H1 (cell line): Measurements from ENCODE around the gene UGT1A1. TPM values are rescaled to one million over a fixed set of nuclear protein-coding genes. Genes with fewer than 3 reads are reported as not detected.

ENCODE experiments used
- CTCF ChIA-PET: fragments of 300-600 bp; sonication (Branson Sonifier 250); formaldehyde crosslinking; loops from one replicate; lab custom pipeline; 2021; ENCODE audit not compliant: partially characterized antibody; lab: Charles Lee
- POLR2A ChIA-PET: fragments of 300-600 bp; sonication (Branson Sonifier 250); formaldehyde crosslinking; loops from one replicate; lab custom pipeline; 2021; ENCODE audit warnings: inconsistent platforms; ENCODE audit not compliant: partially characterized antibody; lab: Charles Lee
- DNase-seq, 2 experiments: peaks; one replicate each; pipeline versions ENCODE4 v3.0.0 to v3.0.0-alpha.2; 2010 to 2022; ENCODE audit warnings: low spot score in 2 of 2, low read depth in 1 of 2, mixed read lengths in 1 of 2
- FAIRE-seq: peaks from 2 replicates; lab custom pipeline; 2011; peaks lifted over from hg19 to GRCh38; lab: Jason Lieb, UNC
- H2AFZ ChIP-seq: 2 replicates; pipeline ENCODE4 v1.8.1; 2012; ENCODE audit warnings: low read length, inconsistent platforms
- H2AK5ac ChIP-seq: 2 replicates; pipeline ENCODE4 v1.6.1; 2013; ENCODE audit warnings: low read depth, low read length
- H2BK120ac ChIP-seq: replicated peaks from 2 replicates; pipeline ENCODE3; 2013; ENCODE audit warnings: low read depth, low read length, inconsistent platforms
- H2BK12ac ChIP-seq: 2 replicates; pipeline ENCODE4 v1.6.1; 2013; ENCODE audit warnings: low read depth, low read length
- H2BK15ac ChIP-seq: 2 replicates; pipeline ENCODE4 v1.6.1; 2013; ENCODE audit warnings: low read length
- H2BK20ac ChIP-seq: 2 replicates; pipeline ENCODE4 v1.6.1; 2013; ENCODE audit warnings: low read length
- H2BK5ac ChIP-seq: 2 replicates; pipeline ENCODE4 v1.6.1; 2013; ENCODE audit warnings: low read depth, low read length
- H3K14ac ChIP-seq: 2 replicates; pipeline ENCODE4 v1.6.1; 2013; ENCODE audit warnings: inconsistent platforms; ENCODE audit not compliant: insufficient read length
- H3K18ac ChIP-seq: 2 replicates; pipeline ENCODE4 v1.6.1; 2013; ENCODE audit warnings: low read length; ENCODE audit errors: extremely low read depth
- H3K23ac ChIP-seq: 2 replicates; pipeline ENCODE4 v1.6.1; 2013; ENCODE audit warnings: inconsistent platforms; ENCODE audit not compliant: insufficient read length
- H3K23me2 ChIP-seq: 2 replicates; pipeline ENCODE4 v1.6.1; 2013; ENCODE audit warnings: low read depth, low read length
- H3K27ac ChIP-seq: 2 replicates; pipeline ENCODE4 v1.6.1; 2011; ENCODE audit warnings: low read depth, low read length, inconsistent platforms
- H3K27me3 ChIP-seq, 4 experiments: replicated peaks in 1 of 4; 1 replicate in 1 of 4; 2 replicates in 3 of 4; pipeline versions ENCODE4 v1.6.1 to v1.8.1; 2011 to 2013; ENCODE audit warnings: low read length in 3 of 4, mild to moderate bottlenecking in 3 of 4, inconsistent platforms in 2 of 4, mixed read lengths in 2 of 4, moderate library complexity in 1 of 4; ENCODE audit not compliant: control insufficient read depth in 3 of 4, insufficient read depth in 3 of 4; ENCODE audit errors: extremely low read depth in 1 of 4
- H3K36me3 ChIP-seq, 4 experiments: 2 replicates each; pipeline versions ENCODE4 v1.6.1 to v1.8.1; 2011 to 2013; ENCODE audit warnings: mild to moderate bottlenecking in 4 of 4, low read length in 3 of 4, moderate library complexity in 2 of 4, control low read depth in 1 of 4, inconsistent platforms in 1 of 4; ENCODE audit not compliant: insufficient read depth in 4 of 4, control insufficient read depth in 2 of 4
- H3K4ac ChIP-seq: replicated peaks from 2 replicates; pipeline ENCODE3; 2013; ENCODE audit warnings: low read length, low read depth, mixed read lengths, inconsistent platforms; ENCODE audit not compliant: insufficient read length
- H3K4me1 ChIP-seq, 4 experiments: replicated peaks in 1 of 4; 1 replicate in 1 of 4; 2 replicates in 3 of 4; pipeline versions ENCODE4 v1.6.1 to v1.8.1; 2011 to 2013; ENCODE audit warnings: low read length in 3 of 4, inconsistent platforms in 2 of 4, mixed read lengths in 1 of 4; ENCODE audit not compliant: insufficient read depth in 4 of 4, control insufficient read depth in 3 of 4
- H3K4me2 ChIP-seq, 2 experiments: 2 replicates each; pipeline versions ENCODE4 v1.6.1 to v1.8.1; 2011 to 2013; ENCODE audit warnings: low read depth in 2 of 2, low read length in 2 of 2, control low read depth in 1 of 2, inconsistent platforms in 1 of 2, mild to moderate bottlenecking in 1 of 2; ENCODE audit not compliant: insufficient read depth in 1 of 2
- H3K4me3 ChIP-seq, 4 experiments: fragments of 200-600, 300-600 bp in 1 of 4; sonication (generic), shearing (Covaris generic), sonication (Bioruptor Twin) in 1 of 4; 2 replicates each; pipeline versions ENCODE4 v1.5.1 to v1.8.1; 2011 to 2016; ENCODE audit warnings: low read length in 4 of 4, low read depth in 3 of 4, control low read depth in 2 of 4, inconsistent platforms in 2 of 4, mild to moderate bottlenecking in 2 of 4, mixed read lengths in 1 of 4, moderate library complexity in 1 of 4; ENCODE audit not compliant: insufficient read depth in 2 of 4; ENCODE audit errors: extremely low read depth in 1 of 4
- H3K56ac ChIP-seq: replicated peaks from 2 replicates; pipeline ENCODE3; 2013; ENCODE audit warnings: low read depth, mild to moderate bottlenecking, mixed read lengths, low read length, inconsistent platforms; ENCODE audit not compliant: insufficient read length
- H3K79me1 ChIP-seq: 2 replicates; pipeline ENCODE4 v1.6.1; 2013; ENCODE audit warnings: low read depth, low read length, control low read depth
- H3K79me2 ChIP-seq, 2 experiments: 2 replicates each; pipeline versions ENCODE4 v1.6.1 to v1.8.1; 2012 to 2013; ENCODE audit warnings: low read length in 2 of 2, mild to moderate bottlenecking in 2 of 2, inconsistent platforms in 1 of 2; ENCODE audit not compliant: insufficient read depth in 2 of 2, control insufficient read depth in 1 of 2
- H3K9ac ChIP-seq, 4 experiments: replicated peaks in 1 of 4; 1 replicate in 1 of 4; 2 replicates in 3 of 4; pipeline versions ENCODE4 v1.6.1 to v1.8.1; 2011 to 2013; ENCODE audit warnings: low read depth in 3 of 4, low read length in 3 of 4, control low read depth in 2 of 4, mild to moderate bottlenecking in 2 of 4, moderate library complexity in 2 of 4, inconsistent platforms in 1 of 4; ENCODE audit errors: extremely low read depth in 1 of 4
- H3K9me3 ChIP-seq, 2 experiments: 2 replicates each; pipeline versions ENCODE4 v1.6.1 to v1.8.1; 2012 to 2013; ENCODE audit warnings: mild to moderate bottlenecking in 2 of 2, moderate library complexity in 2 of 2, control low read depth in 1 of 2, inconsistent platforms in 1 of 2, low read depth in 1 of 2, low read length in 1 of 2, mixed read lengths in 1 of 2; ENCODE audit not compliant: insufficient read depth in 2 of 2
- H4K20me1 ChIP-seq, 2 experiments: replicated peaks in 1 of 2; 2 replicates each; pipeline versions ENCODE3 to v1.8.1; 2011 to 2013; ENCODE audit warnings: inconsistent platforms in 2 of 2, low read length in 2 of 2, mild to moderate bottlenecking in 1 of 2; ENCODE audit not compliant: insufficient read depth in 2 of 2, control insufficient read depth in 1 of 2
- H4K5ac ChIP-seq: 2 replicates; pipeline ENCODE4 v1.6.1; 2013; ENCODE audit warnings: low read length, low read depth, mixed read lengths, inconsistent platforms; ENCODE audit not compliant: insufficient read length
- H4K8ac ChIP-seq: 2 replicates; pipeline ENCODE4 v1.8.0; 2013; ENCODE audit warnings: mild to moderate bottlenecking, moderate library complexity, low read length, inconsistent platforms; ENCODE audit not compliant: insufficient read depth; ENCODE audit errors: extremely low read depth
- H4K91ac ChIP-seq: replicated peaks from 2 replicates; pipeline ENCODE3; 2013; ENCODE audit warnings: low read length, mixed read lengths, inconsistent platforms; ENCODE audit not compliant: insufficient read length
- BRCA1 ChIP-seq: IDR thresholded peaks from 2 replicates; pipeline ENCODE4 v1.6.1; 2012; ENCODE audit warnings: low read depth, low read length, improper control_type of control experiment
- CTCF ChIP-seq, 3 experiments: IDR thresholded peaks; 1 replicate in 2 of 3; 2 replicates in 1 of 3; pipeline versions ENCODE4 v1.5.1 to v1.6.1; 2011; ENCODE audit warnings: low read length in 3 of 3, mild to moderate bottlenecking in 3 of 3, inconsistent platforms in 2 of 3, low read depth in 1 of 3, moderate library complexity in 1 of 3; ENCODE audit not compliant: insufficient read depth in 1 of 3; ENCODE audit errors: control extremely low read depth in 1 of 3
- HDAC2 ChIP-seq, 2 experiments: fragments of 300-600 bp in 1 of 2; sonication (generic) in 1 of 2; IDR thresholded peaks; 2 replicates each; pipeline ENCODE4 v1.6.1; 2011 to 2012; ENCODE audit warnings: low read depth in 2 of 2, low read length in 2 of 2, mild to moderate bottlenecking in 2 of 2, moderate library complexity in 2 of 2, borderline replicate concordance in 1 of 2, inconsistent platforms in 1 of 2
- NRF1 ChIP-seq: IDR thresholded peaks from 2 replicates; pipeline ENCODE4 v1.6.1; 2011; ENCODE audit warnings: mild to moderate bottlenecking, low read depth, low read length, improper control_type of control experiment
- POLR2AphosphoS5 ChIP-seq: IDR thresholded peaks from 2 replicates; pipeline ENCODE4 v1.6.1; 2011; ENCODE audit warnings: low read depth, low read length
- RAD21 ChIP-seq, 2 experiments: IDR thresholded peaks in 1 of 2; conservative IDR thresholded peaks in 1 of 2; 2 replicates each; pipeline ENCODE4 v1.6.1; 2011; ENCODE audit warnings: low read depth in 2 of 2, low read length in 2 of 2, improper control_type of control experiment in 1 of 2, inconsistent platforms in 1 of 2, mild to moderate bottlenecking in 1 of 2, moderate library complexity in 1 of 2
- SRF ChIP-seq: IDR thresholded peaks from 2 replicates; pipeline ENCODE4 v1.6.1; 2011; ENCODE audit warnings: mild to moderate bottlenecking, low read depth, low read length, moderate library complexity
- TAF1 ChIP-seq: IDR thresholded peaks from 2 replicates; pipeline ENCODE4 v1.6.1; 2011; ENCODE audit warnings: mild to moderate bottlenecking, low read depth, low read length
- TCF12 ChIP-seq: IDR thresholded peaks from 2 replicates; pipeline ENCODE4 v1.6.1; 2011; ENCODE audit warnings: low read depth, mild to moderate bottlenecking, low read length
- TEAD4 ChIP-seq: IDR thresholded peaks from 2 replicates; pipeline ENCODE4 v1.6.1; 2012; ENCODE audit warnings: low read depth, low read length, inconsistent platforms, mixed read lengths
- WGBS, 2 experiments: shearing (Covaris generic) in 1 of 2; methylation state at CpG; one replicate each; pipeline versions ENCODE4 v1.1.6 to v1.1.7; 2013 to 2015; ENCODE audit warnings: low lambda C conversion rate in 2 of 2, mixed read lengths in 2 of 2, inconsistent platforms in 1 of 2, low coverage in 1 of 2, missing lambda C conversion rate in 1 of 2; ENCODE audit not compliant: insufficient replicate concordance in 2 of 2, insufficient coverage in 1 of 2, insufficient read length in 1 of 2; ENCODE audit errors: extremely low coverage in 1 of 2, missing lambda C conversion rate in 1 of 2; 5-methylcytosine and 5-hydroxymethylcytosine counted together
- long read RNA-seq, 2 experiments: library from RNA in 1 of 2; library from capped mRNA in 1 of 2; stranded (forward); transcript quantifications; one replicate each; pipeline ENCODE4 v2.0.0, GENCODE V29; 2021; ENCODE audit warnings: inconsistent platforms in 1 of 2
- polyA minus RNA-seq, 3 experiments: library from RNA; depleted of rRNA, polyadenylated mRNA; stranded (reverse); fragments of >200 nt; gene quantifications; 1 replicate in 2 of 3; 2 replicates in 1 of 3; pipeline ENCODE4 v1.2.3, GENCODE V29; 2011
- polyA plus RNA-seq, 7 experiments: library from polyadenylated mRNA; depleted of rRNA in 3 of 7; stranded (reverse) in 5 of 7; unstranded in 2 of 7; fragments of >200 nt in 5 of 7; fragments of 200-250 nt in 2 of 7; gene quantifications; 1 replicate in 5 of 7; 2 replicates in 1 of 7; 4 replicates in 1 of 7; pipeline versions ENCODE4 v1.2.1 to v1.2.3, GENCODE V29; 2011 to 2013; ENCODE audit warnings: missing spikeins in 2 of 7, mixed read lengths in 2 of 7
- total RNA-seq: library from RNA; stranded (reverse); fragmentation: NEBNext Ultra II Directional; extraction: Animal tissue kit (Norgen Biotek cat#: 25700); gene quantifications from 2 replicates; pipeline ENCODE4 v1.2.1, GENCODE V29; 2021

UGT1A1 gene
- total RNA-seq (not detected in 2 replicates), polyA plus RNA-seq (2011; rRNA removed) (not detected in 2 replicates), polyA minus RNA-seq (2011; rRNA and poly(A)+ RNA removed) (not detected in 2 replicates)
- not detected for polyA plus RNA-seq (2011; cell fraction: cytosol; rRNA removed)
- polyA plus RNA-seq (2011; cell fraction: nucleus; rRNA removed), result 0.07 TPM
- not detected in 4 replicates for polyA plus RNA-seq (2012, experiment 1 of 2)
- not detected for polyA plus RNA-seq (2012, experiment 2 of 2)
- not detected for polyA plus RNA-seq (2013, experiment 1 of 2)
- polyA plus RNA-seq (2013, experiment 2 of 2), result not detected
- not detected for polyA minus RNA-seq (2011; cell fraction: cytosol; rRNA and poly(A)+ RNA removed)
- not detected for polyA minus RNA-seq (2011; cell fraction: nucleus; rRNA and poly(A)+ RNA removed)
- long read RNA-seq, experiment 1, result 0 reads
- long read RNA-seq, experiment 2, result 0 reads

- H4K91ac ChIP-seq, result no peak within 1 kb of the TSS
- H2AFZ ChIP-seq, result no peak within 1 kb of the TSS
- H2BK12ac ChIP-seq, result no peak within 1 kb of the TSS
- H3K18ac ChIP-seq, result no peak within 1 kb of the TSS
- no peak within 1 kb of the TSS for H3K9ac ChIP-seq
- 87% methylated on average over 6 of the region's 6 CpGs; no CpG with 5 or more reads in 1 of the 2 experiments for WGBS, 2 experiments
- no peak within 1 kb of the TSS for H3K56ac ChIP-seq
- H4K20me1 ChIP-seq, result no peaks in the 10 kb centered on the region
- no peaks in the 10 kb centered on the region for H3K23me2 ChIP-seq
- H3K4me2 ChIP-seq, result no peak within 1 kb of the TSS
- H3K9me3 ChIP-seq, result peaks cover 0 to 3% of the 10 kb centered on the region in 2 experiments; a peak in 2 of 4 replicates
- no peak within 1 kb of the TSS for H4K8ac ChIP-seq
- H3K36me3 ChIP-seq, result no peaks in the 10 kb centered on the region
- H2BK5ac ChIP-seq, result no peak within 1 kb of the TSS
- H3K4me3 ChIP-seq, result no peak within 1 kb of the TSS
- ChIA-PET POLR2A (no interaction called here), CTCF (interaction anchor here (0.8 to 1.4 kb wide), 2 partner anchors 9 to 10 kb away, joined by 3 to 4 read pairs; no protein-coding TSS in a partner anchor)
- DNase-seq (no peak), FAIRE-seq (no peak)
- H3K4ac ChIP-seq, result no peak within 1 kb of the TSS
- H3K79me1 ChIP-seq, result no peaks in the 10 kb centered on the region
- no peaks in the 10 kb centered on the region for H3K4me1 ChIP-seq
- no peaks in the 10 kb centered on the region for H3K79me2 ChIP-seq
- no peak within 1 kb of the TSS for H3K23ac ChIP-seq
- H3K27ac ChIP-seq, result no peak within 1 kb of the TSS
- no peak within 1 kb of the TSS for H2AK5ac ChIP-seq
- H2BK120ac ChIP-seq, result no peak within 1 kb of the TSS
- no peak within 1 kb of the TSS for H3K14ac ChIP-seq
- no peak within 1 kb of the TSS for H2BK20ac ChIP-seq
- H2BK15ac ChIP-seq, result no peak within 1 kb of the TSS
- H3K27me3 ChIP-seq, result no peaks in the 10 kb centered on the region
- no peak within 1 kb of the TSS for H4K5ac ChIP-seq
- no peak for TF ChIP-seq TEAD4
- no peak for TF ChIP-seq TAF1
- no peak for TF ChIP-seq NRF1
- no peak for TF ChIP-seq BRCA1
- TF ChIP-seq HDAC2 (IDR thresholded peaks at IDR 0.05; ENCODE audit: borderline replicate concordance in 1 of 2, low read depth in 2 of 2, low read length in 2 of 2), result no peak
- TF ChIP-seq CTCF (IDR thresholded peaks at IDR 0.05; ENCODE audit: control extremely low read depth in 1 of 3, insufficient read depth in 1 of 3, low read depth in 1 of 3, low read length in 3 of 3), result no peak
- TF ChIP-seq SRF, result no peak
- TF ChIP-seq POLR2AphosphoS5, result no peak
- no peak for TF ChIP-seq TCF12
- TF ChIP-seq RAD21 (IDR thresholded peaks at IDR 0.05 in 1 of 2, conservative IDR thresholded peaks at IDR 0.05 in 1 of 2; ENCODE audit: low read depth in 2 of 2, low read length in 2 of 2), result no peak
Observed at GRCh38 chr2:233760043-233760442, at the start of gene UGT1A1. TSS of gene UGT1A1 (plus strand) at chr2:233760270. CDS start at chr2:233760288, 18 bp downstream.
